Subcutaneous adipose tissue (tissue), 4 donors: Measurements from ENCODE around the gene BICD1. TPM values are rescaled to one million over a fixed set of nuclear protein-coding genes. Genes with fewer than 3 reads are reported as not detected.

Experiments used
- CTCF ChIP-seq: fragments of 450-650 bp; IDR thresholded peaks from one replicate; pipeline ENCODE4 v1.5.1; 2016; ENCODE audit warnings: low read depth, mild to moderate bottlenecking, control low read depth, antibody characterized with exemption, moderate library complexity
- small RNA-seq: library from RNA; depleted of rRNA; stranded (forward); fragments of <200 nt; gene quantifications from one replicate; pipeline ENCODE3, GENCODE V24; 2016
- total RNA-seq, 4 donors: library from RNA; depleted of rRNA; stranded (reverse); fragments of >200 nt; gene quantifications; one replicate each; pipeline ENCODE4 v1.1.0, GENCODE V29; 2016

Gene BICD1
- total RNA-seq, 4 donors from 2014 or later = 8.2 to 9.6 (median 9.2) TPM

DNA sequence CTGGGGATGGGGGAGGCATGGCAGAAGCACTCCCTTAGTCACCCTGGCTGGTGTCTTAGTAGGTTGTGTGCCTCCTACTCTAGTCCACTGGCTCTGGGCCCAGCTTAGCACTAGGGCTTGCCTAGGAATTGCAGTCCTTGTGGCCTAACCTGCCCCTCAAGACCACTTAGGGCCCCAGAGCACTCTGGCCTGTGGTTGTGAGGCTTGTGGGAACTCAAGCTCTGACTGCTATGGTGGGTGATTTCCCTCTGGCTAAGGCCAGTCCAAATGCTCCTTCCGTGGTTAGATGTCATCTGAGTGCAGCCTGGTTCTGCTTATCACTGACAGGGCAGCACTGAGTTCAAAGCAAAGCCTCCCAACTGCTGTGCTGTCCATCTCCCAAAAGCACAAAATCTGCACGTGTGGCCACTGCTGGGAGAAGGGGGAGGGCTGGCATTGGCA lies 312.9 kb downstream of the BICD1 start:
- TF ChIP-seq CTCF = no peak

- TF ChIP-seq CTCF = no peak
Measured at GRCh38 chr12:32420356-32420755, 313.7 kb downstream of the BICD1 start.

DNA sequence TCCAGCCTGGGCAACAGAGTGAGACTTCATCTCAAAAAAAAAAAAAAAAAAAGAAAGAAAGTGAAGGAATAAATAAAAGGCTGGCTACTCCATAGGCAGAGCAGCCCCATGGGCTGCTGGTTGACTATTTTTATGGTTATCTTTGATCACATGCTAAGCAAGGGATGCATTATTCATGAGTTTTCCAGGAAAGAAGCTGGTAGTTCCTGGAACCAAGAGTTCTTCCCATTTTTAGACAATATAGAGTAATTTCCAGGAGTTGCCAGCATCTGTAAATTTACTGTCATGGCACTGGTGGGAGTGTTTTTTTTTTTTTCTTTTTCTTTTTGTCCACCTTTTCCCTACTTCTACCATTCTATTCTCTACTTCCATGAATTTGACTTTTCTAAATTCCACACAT lies 316.9 kb downstream of the BICD1 start:
- TF ChIP-seq CTCF = no peak

DNA sequence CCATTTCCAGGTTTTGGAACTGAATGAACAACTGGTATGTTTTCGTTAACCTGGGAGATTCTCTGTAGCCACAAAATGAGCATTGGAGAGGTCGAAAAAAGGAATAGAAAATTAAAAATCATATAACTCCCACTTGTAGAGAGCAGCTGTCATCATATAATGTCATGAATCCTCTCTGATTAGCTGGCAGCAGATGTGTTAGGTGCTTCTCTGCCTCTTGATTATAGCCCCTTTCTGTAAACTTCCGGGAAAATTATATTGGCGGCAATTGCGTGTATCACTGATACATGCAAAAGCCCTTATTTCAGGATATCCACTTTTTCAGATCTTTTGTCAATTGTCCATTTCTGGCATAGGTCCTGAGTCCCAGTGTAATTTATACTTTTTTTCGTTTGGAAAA lies 324.4 kb downstream of the BICD1 start:
- no peak for TF ChIP-seq CTCF

Small RNA genes lying within 50 kb of the gene (small RNA-seq; reads per million reads assigned to genes)
- gene AC048344.2 = not detected
- not detected for gene AC048344.3
- 0.49 reads per million for gene RF00019

Other genes starting within 250 kb of the BICD1 start
- 10 to 100 TPM; 54.1 to 88.7 (median 85.3) TPM for gene RESF1, start 147.4 kb upstream of the BICD1 start, total RNA-seq